Measurements from ENCODE around the gene MFGE8. TPM values are rescaled to one million over a fixed set of nuclear protein-coding genes. Genes with fewer than 3 reads are reported as not detected.

The MFGE8 gene
- total and polyA plus RNA-seq, 9 of the 15 experiments (the other 6 are each of a cell fraction or from before 2014, with no cell fraction given): 2.3 to 142 (median 62.3) TPM

DNA sequence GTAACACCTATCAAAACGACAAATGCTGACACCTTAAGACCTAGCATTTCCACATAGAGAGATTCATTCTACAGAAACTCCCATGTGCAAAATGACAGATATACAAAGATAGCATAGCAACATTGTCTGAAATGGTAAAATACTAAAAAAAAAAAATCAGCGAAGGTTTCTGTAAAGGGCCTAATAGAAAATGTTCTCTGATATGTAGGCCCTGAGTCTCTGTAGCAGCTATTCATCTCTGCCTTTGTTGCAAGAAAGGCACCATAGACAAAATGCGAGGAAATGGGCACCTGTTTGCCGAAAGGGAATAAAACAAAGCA, 631 bp upstream of the MFGE8 start (continued):
- TF ChIP-seq, protein P1, sequence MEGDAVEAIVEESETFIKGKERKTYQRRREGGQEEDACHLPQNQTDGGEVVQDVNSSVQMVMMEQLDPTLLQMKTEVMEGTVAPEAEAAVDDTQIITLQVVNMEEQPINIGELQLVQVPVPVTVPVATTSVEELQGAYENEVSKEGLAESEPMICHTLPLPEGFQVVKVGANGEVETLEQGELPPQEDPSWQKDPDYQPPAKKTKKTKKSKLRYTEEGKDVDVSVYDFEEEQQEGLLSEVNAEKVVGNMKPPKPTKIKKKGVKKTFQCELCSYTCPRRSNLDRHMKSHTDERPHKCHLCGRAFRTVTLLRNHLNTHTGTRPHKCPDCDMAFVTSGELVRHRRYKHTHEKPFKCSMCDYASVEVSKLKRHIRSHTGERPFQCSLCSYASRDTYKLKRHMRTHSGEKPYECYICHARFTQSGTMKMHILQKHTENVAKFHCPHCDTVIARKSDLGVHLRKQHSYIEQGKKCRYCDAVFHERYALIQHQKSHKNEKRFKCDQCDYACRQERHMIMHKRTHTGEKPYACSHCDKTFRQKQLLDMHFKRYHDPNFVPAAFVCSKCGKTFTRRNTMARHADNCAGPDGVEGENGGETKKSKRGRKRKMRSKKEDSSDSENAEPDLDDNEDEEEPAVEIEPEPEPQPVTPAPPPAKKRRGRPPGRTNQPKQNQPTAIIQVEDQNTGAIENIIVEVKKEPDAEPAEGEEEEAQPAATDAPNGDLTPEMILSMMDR (IDR thresholded peaks at IDR 0.05 in 2 of 3, conservative IDR thresholded peaks at IDR 0.05 in 1 of 3; ENCODE audit: insufficient read depth in 2 of 3, low read depth in 1 of 3, low read length in 3 of 3): no peak

DNA sequence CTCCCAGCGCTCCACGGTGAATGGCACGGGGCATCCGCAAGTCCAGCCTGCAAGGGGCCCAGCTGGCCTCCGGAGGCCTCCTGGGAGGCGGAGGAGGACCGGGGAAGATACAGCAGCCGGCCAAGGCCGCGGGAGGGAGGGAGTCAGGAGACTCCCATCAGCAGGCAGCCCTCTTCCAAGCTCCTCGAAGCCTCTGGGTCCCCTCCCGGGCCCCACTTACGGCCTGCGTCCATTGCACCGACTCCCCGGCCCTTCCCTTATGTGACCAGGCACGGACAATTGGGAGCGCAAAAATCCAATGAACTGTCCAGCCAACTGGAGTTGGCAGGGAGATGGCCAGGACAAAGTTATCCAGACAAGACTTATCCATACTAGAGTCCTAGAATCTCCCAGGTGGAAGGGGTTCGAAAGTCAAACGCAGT, 668 bp downstream of the MFGE8 start:
- peak overlapping the region; percentile 75 to 95 for H3K9ac ChIP-seq (ENCODE audit: insufficient read depth in 1 of 2, low read depth in 2 of 2, low read length in 2 of 2)
- WGBS (ENCODE audit: insufficient coverage, low coverage, missing lambda C conversion rate): 3% methylated on average over 20 of the region's 20 CpGs
- TF ChIP-seq SMAD2 (IDR thresholded peaks at IDR 0.05; ENCODE audit: low read depth, low read length) (no peak), ZFX (CRISPR knock-in tag; IDR thresholded peaks at IDR 0.05) (peak; percentile 36), TAF1 (IDR thresholded peaks at IDR 0.05; ENCODE audit: control insufficient read depth, extremely low read depth, insufficient read depth, low read length, severe bottlenecking) (no peak), XRCC4 (IDR thresholded peaks at IDR 0.05; ENCODE audit: extremely low read depth, insufficient read depth, insufficient read length) (no peak), ZFP36 (IDR thresholded peaks at IDR 0.05; ENCODE audit: low read depth, low read length, partially characterized antibody) (peak; percentile 56), CHCHD3 (CRISPR knock-in tag; IDR thresholded peaks at IDR 0.05) (no peak), HNRNPLL (IDR thresholded peaks at IDR 0.05; ENCODE audit: low read depth, low read length, poor library complexity, severe bottlenecking) (peak; percentile 10), SIN3A (IDR thresholded peaks at IDR 0.05; ENCODE audit: borderline replicate concordance in 2 of 2, control insufficient read depth in 1 of 2, low read depth in 2 of 2, low read length in 2 of 2) (peak in 1 of 2 experiments; percentile 18; a peak in 1 of 4 replicates), SRF (CRISPR knock-in tag; IDR thresholded peaks at IDR 0.05) (no peak)
- TF ChIP-seq, protein P2, sequence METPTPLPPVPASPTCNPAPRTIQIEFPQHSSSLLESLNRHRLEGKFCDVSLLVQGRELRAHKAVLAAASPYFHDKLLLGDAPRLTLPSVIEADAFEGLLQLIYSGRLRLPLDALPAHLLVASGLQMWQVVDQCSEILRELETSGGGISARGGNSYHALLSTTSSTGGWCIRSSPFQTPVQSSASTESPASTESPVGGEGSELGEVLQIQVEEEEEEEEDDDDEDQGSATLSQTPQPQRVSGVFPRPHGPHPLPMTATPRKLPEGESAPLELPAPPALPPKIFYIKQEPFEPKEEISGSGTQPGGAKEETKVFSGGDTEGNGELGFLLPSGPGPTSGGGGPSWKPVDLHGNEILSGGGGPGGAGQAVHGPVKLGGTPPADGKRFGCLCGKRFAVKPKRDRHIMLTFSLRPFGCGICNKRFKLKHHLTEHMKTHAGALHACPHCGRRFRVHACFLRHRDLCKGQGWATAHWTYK (CRISPR knock-in tag; IDR thresholded peaks at IDR 0.05): no peak
- TF ChIP-seq, protein P3, sequence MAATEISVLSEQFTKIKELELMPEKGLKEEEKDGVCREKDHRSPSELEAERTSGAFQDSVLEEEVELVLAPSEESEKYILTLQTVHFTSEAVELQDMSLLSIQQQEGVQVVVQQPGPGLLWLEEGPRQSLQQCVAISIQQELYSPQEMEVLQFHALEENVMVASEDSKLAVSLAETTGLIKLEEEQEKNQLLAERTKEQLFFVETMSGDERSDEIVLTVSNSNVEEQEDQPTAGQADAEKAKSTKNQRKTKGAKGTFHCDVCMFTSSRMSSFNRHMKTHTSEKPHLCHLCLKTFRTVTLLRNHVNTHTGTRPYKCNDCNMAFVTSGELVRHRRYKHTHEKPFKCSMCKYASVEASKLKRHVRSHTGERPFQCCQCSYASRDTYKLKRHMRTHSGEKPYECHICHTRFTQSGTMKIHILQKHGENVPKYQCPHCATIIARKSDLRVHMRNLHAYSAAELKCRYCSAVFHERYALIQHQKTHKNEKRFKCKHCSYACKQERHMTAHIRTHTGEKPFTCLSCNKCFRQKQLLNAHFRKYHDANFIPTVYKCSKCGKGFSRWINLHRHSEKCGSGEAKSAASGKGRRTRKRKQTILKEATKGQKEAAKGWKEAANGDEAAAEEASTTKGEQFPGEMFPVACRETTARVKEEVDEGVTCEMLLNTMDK (IDR thresholded peaks at IDR 0.05; ENCODE audit: borderline replicate concordance, insufficient read depth, low read depth, low read length, poor library complexity, severe bottlenecking): no peak

More for the DNA sequence above, 668 bp downstream of the MFGE8 start:
- no peaks in the 10 kb centered on the region for H3K9me1 ChIP-seq (ENCODE audit: control insufficient read depth, insufficient read depth, low read length)
- ChIA-PET POLR2A (interaction anchor here (0.7 to 1.3 kb wide), 5 partner anchors 8 to 414 kb away, joined by 3 to 5 read pairs (median 3); no protein-coding TSS in a partner anchor), CTCF (ENCODE audit: low intra/inter-chr PET ratio) (no interaction called here)
- H3K27me3 ChIP-seq (ENCODE audit: control insufficient read depth in 2 of 2, insufficient read depth in 2 of 2, low read length in 2 of 2): no peaks in the 10 kb centered on the region
- peak; percentile 77 for FAIRE-seq
- intact Hi-C loops (cut with micrococcal nuclease) (loop anchor here (5.0 kb wide), 1 partner anchor 75 kb away; no protein-coding TSS in a partner anchor), in situ Hi-C loops (cut with MboI) (loop anchor here (5.0 kb wide), 1 partner anchor 105 kb away; no protein-coding TSS in a partner anchor)
- H3K27ac ChIP-seq (ENCODE audit: extremely low read depth, low read depth, low read length): peak overlapping the region; percentile 74
- H2AFZ ChIP-seq (ENCODE audit: low read depth, low read length): peak overlapping the region; percentile 91
- H3K9me3 ChIP-seq (replicated peaks; ENCODE audit: control insufficient read depth, insufficient read depth, low read depth, low read length): no peaks in the 10 kb centered on the region
- peak overlapping the region; percentile 84 for H3K4me2 ChIP-seq (ENCODE audit: insufficient read depth, low read length)
- peaks cover 26 to 39% of the 10 kb centered on the region in 2 experiments; a peak in 4 of 5 replicates for H3K4me1 ChIP-seq (replicated peaks in 1 of 2; ENCODE audit: control insufficient read depth in 2 of 2, insufficient read depth in 2 of 2, low read length in 2 of 2)
- H3K79me2 ChIP-seq (ENCODE audit: control insufficient read depth, insufficient read depth, low read length): peaks cover 31% of the 10 kb centered on the region
- peak; percentile 67 for ATAC-seq
- 0 out of 2 replicates have a peak, but pooled peaks cover 9% of the 10 kb centered on the region for H4K20me1 ChIP-seq (replicated peaks; ENCODE audit: control insufficient read depth, insufficient read depth, low read length)
- BruUV-seq (replicated peaks): no TSS peak
- DNase-seq (ENCODE audit: extremely low read depth in 1 of 4, low spot score in 3 of 4): peak; percentile 46 to 57 (median 50)
- H3K36me3 ChIP-seq (ENCODE audit: control insufficient read depth, insufficient read depth, low read length): peaks cover 36% of the 10 kb centered on the region
- peak overlapping the region; percentile 75 for H3K4me3 ChIP-seq

Data from K562 (cell line).